ENCODE results near the gene CDH23. TPM values are rescaled to one million over a fixed set of nuclear protein-coding genes. Genes with fewer than 3 reads are reported as not detected.

CDH23 gene
- total and polyA plus RNA-seq, 9 of the 15 experiments (the other 6 are each of a cell fraction or from before 2014, with no cell fraction given), result 0.18 to 1.2 (median 0.47) TPM

DNA sequence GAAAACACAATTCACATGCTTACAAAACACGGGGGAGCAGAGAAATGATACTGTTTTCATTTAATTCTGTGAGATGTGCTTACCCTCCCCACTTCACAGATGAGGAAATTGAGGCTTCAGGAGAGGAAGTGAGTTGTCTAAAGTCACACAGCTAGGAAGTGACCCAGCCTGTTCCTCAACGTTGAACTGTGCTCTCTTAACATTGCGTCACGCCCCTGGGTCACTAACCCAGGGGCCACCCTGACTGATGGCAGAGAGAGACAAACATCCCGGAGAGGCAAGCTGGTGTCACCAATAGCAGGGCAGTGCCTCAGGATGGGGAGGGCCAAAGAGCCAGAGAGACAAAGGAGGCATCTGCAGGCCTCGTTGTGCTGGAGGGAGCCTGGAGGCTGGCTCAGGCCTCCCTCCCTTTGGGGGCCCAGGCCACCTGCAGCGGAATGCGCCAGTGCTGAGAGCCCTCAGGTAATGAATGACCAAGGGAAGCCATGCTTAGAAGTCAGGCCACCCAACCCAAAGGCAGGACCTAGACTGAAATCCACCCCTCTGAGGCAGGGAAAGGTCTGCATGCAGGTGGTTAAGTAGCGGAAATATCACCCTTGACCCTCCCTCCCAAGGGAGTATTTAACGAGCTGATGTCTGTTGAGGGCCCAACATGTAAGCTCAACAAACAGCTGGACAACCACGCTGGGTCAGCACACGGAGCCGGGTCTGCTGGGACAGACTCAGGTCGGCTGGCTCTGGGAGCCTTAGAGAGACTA is 241.5 kb downstream of the CDH23 start (continued):
- TF ChIP-seq, protein P1, sequence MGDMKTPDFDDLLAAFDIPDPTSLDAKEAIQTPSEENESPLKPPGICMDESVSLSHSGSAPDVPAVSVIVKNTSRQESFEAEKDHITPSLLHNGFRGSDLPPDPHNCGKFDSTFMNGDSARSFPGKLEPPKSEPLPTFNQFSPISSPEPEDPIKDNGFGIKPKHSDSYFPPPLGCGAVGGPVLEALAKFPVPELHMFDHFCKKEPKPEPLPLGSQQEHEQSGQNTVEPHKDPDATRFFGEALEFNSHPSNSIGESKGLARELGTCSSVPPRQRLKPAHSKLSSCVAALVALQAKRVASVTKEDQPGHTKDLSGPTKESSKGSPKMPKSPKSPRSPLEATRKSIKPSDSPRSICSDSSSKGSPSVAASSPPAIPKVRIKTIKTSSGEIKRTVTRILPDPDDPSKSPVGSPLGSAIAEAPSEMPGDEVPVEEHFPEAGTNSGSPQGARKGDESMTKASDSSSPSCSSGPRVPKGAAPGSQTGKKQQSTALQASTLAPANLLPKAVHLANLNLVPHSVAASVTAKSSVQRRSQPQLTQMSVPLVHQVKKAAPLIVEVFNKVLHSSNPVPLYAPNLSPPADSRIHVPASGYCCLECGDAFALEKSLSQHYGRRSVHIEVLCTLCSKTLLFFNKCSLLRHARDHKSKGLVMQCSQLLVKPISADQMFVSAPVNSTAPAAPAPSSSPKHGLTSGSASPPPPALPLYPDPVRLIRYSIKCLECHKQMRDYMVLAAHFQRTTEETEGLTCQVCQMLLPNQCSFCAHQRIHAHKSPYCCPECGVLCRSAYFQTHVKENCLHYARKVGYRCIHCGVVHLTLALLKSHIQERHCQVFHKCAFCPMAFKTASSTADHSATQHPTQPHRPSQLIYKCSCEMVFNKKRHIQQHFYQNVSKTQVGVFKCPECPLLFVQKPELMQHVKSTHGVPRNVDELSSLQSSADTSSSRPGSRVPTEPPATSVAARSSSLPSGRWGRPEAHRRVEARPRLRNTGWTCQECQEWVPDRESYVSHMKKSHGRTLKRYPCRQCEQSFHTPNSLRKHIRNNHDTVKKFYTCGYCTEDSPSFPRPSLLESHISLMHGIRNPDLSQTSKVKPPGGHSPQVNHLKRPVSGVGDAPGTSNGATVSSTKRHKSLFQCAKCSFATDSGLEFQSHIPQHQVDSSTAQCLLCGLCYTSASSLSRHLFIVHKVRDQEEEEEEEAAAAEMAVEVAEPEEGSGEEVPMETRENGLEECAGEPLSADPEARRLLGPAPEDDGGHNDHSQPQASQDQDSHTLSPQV (IDR thresholded peaks at IDR 0.05), result no peak
- TF ChIP-seq, protein P2, sequence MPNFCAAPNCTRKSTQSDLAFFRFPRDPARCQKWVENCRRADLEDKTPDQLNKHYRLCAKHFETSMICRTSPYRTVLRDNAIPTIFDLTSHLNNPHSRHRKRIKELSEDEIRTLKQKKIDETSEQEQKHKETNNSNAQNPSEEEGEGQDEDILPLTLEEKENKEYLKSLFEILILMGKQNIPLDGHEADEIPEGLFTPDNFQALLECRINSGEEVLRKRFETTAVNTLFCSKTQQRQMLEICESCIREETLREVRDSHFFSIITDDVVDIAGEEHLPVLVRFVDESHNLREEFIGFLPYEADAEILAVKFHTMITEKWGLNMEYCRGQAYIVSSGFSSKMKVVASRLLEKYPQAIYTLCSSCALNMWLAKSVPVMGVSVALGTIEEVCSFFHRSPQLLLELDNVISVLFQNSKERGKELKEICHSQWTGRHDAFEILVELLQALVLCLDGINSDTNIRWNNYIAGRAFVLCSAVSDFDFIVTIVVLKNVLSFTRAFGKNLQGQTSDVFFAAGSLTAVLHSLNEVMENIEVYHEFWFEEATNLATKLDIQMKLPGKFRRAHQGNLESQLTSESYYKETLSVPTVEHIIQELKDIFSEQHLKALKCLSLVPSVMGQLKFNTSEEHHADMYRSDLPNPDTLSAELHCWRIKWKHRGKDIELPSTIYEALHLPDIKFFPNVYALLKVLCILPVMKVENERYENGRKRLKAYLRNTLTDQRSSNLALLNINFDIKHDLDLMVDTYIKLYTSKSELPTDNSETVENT (CRISPR knock-in tag; IDR thresholded peaks at IDR 0.05), result no peak
- TF ChIP-seq SIRT6 (IDR thresholded peaks at IDR 0.05; ENCODE audit: low read depth, low read length) (no peak), BRD9 (IDR thresholded peaks at IDR 0.05; ENCODE audit: low read depth, partially characterized antibody) (peak; percentile 97), ZFPM2 (CRISPR knock-in tag; IDR thresholded peaks at IDR 0.05) (0 out of 2 replicates have a peak, but pooled peaks have one; percentile 40), EHMT2 (IDR thresholded peaks at IDR 0.05) (peak; percentile 15; the same call in 1 of the 2 replicates), XRCC4 (IDR thresholded peaks at IDR 0.05; ENCODE audit: extremely low read depth, insufficient read depth, insufficient read length) (no peak), PTBP1 (IDR thresholded peaks at IDR 0.05; ENCODE audit: low read depth, low read length) (peak; percentile 95)
- TF ChIP-seq, protein P3, sequence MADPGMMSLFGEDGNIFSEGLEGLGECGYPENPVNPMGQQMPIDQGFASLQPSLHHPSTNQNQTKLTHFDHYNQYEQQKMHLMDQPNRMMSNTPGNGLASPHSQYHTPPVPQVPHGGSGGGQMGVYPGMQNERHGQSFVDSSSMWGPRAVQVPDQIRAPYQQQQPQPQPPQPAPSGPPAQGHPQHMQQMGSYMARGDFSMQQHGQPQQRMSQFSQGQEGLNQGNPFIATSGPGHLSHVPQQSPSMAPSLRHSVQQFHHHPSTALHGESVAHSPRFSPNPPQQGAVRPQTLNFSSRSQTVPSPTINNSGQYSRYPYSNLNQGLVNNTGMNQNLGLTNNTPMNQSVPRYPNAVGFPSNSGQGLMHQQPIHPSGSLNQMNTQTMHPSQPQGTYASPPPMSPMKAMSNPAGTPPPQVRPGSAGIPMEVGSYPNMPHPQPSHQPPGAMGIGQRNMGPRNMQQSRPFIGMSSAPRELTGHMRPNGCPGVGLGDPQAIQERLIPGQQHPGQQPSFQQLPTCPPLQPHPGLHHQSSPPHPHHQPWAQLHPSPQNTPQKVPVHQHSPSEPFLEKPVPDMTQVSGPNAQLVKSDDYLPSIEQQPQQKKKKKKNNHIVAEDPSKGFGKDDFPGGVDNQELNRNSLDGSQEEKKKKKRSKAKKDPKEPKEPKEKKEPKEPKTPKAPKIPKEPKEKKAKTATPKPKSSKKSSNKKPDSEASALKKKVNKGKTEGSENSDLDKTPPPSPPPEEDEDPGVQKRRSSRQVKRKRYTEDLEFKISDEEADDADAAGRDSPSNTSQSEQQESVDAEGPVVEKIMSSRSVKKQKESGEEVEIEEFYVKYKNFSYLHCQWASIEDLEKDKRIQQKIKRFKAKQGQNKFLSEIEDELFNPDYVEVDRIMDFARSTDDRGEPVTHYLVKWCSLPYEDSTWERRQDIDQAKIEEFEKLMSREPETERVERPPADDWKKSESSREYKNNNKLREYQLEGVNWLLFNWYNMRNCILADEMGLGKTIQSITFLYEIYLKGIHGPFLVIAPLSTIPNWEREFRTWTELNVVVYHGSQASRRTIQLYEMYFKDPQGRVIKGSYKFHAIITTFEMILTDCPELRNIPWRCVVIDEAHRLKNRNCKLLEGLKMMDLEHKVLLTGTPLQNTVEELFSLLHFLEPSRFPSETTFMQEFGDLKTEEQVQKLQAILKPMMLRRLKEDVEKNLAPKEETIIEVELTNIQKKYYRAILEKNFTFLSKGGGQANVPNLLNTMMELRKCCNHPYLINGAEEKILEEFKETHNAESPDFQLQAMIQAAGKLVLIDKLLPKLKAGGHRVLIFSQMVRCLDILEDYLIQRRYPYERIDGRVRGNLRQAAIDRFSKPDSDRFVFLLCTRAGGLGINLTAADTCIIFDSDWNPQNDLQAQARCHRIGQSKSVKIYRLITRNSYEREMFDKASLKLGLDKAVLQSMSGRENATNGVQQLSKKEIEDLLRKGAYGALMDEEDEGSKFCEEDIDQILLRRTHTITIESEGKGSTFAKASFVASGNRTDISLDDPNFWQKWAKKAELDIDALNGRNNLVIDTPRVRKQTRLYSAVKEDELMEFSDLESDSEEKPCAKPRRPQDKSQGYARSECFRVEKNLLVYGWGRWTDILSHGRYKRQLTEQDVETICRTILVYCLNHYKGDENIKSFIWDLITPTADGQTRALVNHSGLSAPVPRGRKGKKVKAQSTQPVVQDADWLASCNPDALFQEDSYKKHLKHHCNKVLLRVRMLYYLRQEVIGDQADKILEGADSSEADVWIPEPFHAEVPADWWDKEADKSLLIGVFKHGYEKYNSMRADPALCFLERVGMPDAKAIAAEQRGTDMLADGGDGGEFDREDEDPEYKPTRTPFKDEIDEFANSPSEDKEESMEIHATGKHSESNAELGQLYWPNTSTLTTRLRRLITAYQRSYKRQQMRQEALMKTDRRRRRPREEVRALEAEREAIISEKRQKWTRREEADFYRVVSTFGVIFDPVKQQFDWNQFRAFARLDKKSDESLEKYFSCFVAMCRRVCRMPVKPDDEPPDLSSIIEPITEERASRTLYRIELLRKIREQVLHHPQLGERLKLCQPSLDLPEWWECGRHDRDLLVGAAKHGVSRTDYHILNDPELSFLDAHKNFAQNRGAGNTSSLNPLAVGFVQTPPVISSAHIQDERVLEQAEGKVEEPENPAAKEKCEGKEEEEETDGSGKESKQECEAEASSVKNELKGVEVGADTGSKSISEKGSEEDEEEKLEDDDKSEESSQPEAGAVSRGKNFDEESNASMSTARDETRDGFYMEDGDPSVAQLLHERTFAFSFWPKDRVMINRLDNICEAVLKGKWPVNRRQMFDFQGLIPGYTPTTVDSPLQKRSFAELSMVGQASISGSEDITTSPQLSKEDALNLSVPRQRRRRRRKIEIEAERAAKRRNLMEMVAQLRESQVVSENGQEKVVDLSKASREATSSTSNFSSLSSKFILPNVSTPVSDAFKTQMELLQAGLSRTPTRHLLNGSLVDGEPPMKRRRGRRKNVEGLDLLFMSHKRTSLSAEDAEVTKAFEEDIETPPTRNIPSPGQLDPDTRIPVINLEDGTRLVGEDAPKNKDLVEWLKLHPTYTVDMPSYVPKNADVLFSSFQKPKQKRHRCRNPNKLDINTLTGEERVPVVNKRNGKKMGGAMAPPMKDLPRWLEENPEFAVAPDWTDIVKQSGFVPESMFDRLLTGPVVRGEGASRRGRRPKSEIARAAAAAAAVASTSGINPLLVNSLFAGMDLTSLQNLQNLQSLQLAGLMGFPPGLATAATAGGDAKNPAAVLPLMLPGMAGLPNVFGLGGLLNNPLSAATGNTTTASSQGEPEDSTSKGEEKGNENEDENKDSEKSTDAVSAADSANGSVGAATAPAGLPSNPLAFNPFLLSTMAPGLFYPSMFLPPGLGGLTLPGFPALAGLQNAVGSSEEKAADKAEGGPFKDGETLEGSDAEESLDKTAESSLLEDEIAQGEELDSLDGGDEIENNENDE (IDR thresholded peaks at IDR 0.05; ENCODE audit: low read depth, low read length), result no peak
